ENCODE data around the gene FERMT3. TPM values are rescaled to one million over a fixed set of nuclear protein-coding genes. Genes with fewer than 3 reads are reported as not detected.
A peak's percentile ranks its signal among the peaks of the same experiment; 100 is the strongest.

Gene FERMT3
- total and polyA plus RNA-seq, 2 of the 8 experiments (the other 6 are each of a cell fraction or from before 2014, with no cell fraction given): 1.4 to 3.7 TPM

- ChIA-PET CTCF (ENCODE audit: partially characterized antibody) (interaction anchor here (0.8 to 10.0 kb wide), 11 partner anchors 14 to 1007 kb away, joined by 3 to 102 read pairs (median 5); partner anchors contain the start of genes CATSPERZ, ESRRA, FERMT3 and NUDT22), POLR2A (ENCODE audit: partially characterized antibody) (interaction anchor here (0.7 to 13.1 kb wide), 18 partner anchors 11 to 331 kb away, joined by 3 to 352 read pairs (median 4); partner anchors contain the start of genes BAD, DNAJC4, ESRRA and FERMT3)
- Histone ChIP-seq H2BK20ac (ENCODE audit: low read length) (0 out of 2 replicates have a peak overlapping the region, but pooled peaks have one; percentile 16), H3K4me2 (ENCODE audit: insufficient read depth in 1 of 2, low read depth in 2 of 2, low read length in 2 of 2) (peak overlapping the region; percentile 73 to 99), H3K14ac (ENCODE audit: insufficient read length) (no peak overlapping the region), H3K23ac (ENCODE audit: insufficient read length) (no peak overlapping the region), H2BK12ac (ENCODE audit: low read depth, low read length) (peak overlapping the region; percentile 82; the same call in 1 of the 2 replicates), H3K56ac (replicated peaks; ENCODE audit: insufficient read length, low read depth, low read length) (peak overlapping the region; percentile 5), H3K4ac (replicated peaks; ENCODE audit: insufficient read length, low read depth, low read length) (peak overlapping the region; percentile 73), H3K27ac (ENCODE audit: low read depth, low read length) (no peak overlapping the region), H3K79me1 (ENCODE audit: low read depth, low read length) (peaks cover 6% of the 10 kb centered on the region), H4K5ac (ENCODE audit: insufficient read length, low read depth, low read length) (peak overlapping the region; percentile 12), H2AK5ac (ENCODE audit: low read depth, low read length) (peak overlapping the region; percentile 32; the same call in 1 of the 2 replicates), H2AFZ (ENCODE audit: low read length) (no peak overlapping the region), H2BK15ac (ENCODE audit: low read length) (peak overlapping the region; percentile 95), H4K8ac (ENCODE audit: extremely low read depth, insufficient read depth, low read length) (peak overlapping the region; percentile 63; the same call in 1 of the 2 replicates), H3K27me3 (replicated peaks in 1 of 4; ENCODE audit: control insufficient read depth in 3 of 4, extremely low read depth in 1 of 4, insufficient read depth in 3 of 4, low read length in 3 of 4) (no peaks in the 10 kb centered on the region), H3K36me3 (ENCODE audit: control insufficient read depth in 2 of 4, insufficient read depth in 4 of 4, low read length in 3 of 4) (peaks cover 0 to 17% (median 4%) of the 10 kb centered on the region in 4 experiments; a peak in 4 of 8 replicates), H3K4me3 (ENCODE audit: extremely low read depth in 1 of 4, insufficient read depth in 2 of 4, low read depth in 3 of 4, low read length in 4 of 4) (peak overlapping the region; percentile 56 to 83 (median 70); a peak in 7 of 8 replicates), H3K9ac (replicated peaks in 1 of 4; ENCODE audit: extremely low read depth in 1 of 4, low read depth in 3 of 4, low read length in 3 of 4) (no peak overlapping the region), H2BK120ac (replicated peaks; ENCODE audit: low read depth, low read length) (peak overlapping the region; percentile 18), H2BK5ac (ENCODE audit: low read depth, low read length) (peak overlapping the region; percentile 88; the same call in 1 of the 2 replicates), H3K18ac (ENCODE audit: extremely low read depth, low read length) (peak overlapping the region; percentile 62), H4K91ac (replicated peaks; ENCODE audit: insufficient read length, low read length) (peak overlapping the region; percentile 54), H3K4me1 (replicated peaks in 1 of 4; ENCODE audit: control insufficient read depth in 3 of 4, insufficient read depth in 4 of 4, low read length in 3 of 4) (peaks cover 0 to 45% (median 36%) of the 10 kb centered on the region in 4 experiments; a peak in 6 of 7 replicates), H3K23me2 (ENCODE audit: low read depth, low read length) (peaks cover 20% of the 10 kb centered on the region), H3K79me2 (ENCODE audit: control insufficient read depth in 1 of 2, insufficient read depth in 2 of 2, low read length in 2 of 2) (peaks cover 6 to 27% of the 10 kb centered on the region in 2 experiments; a peak in 3 of 4 replicates), H4K20me1 (replicated peaks in 1 of 2; ENCODE audit: control insufficient read depth in 1 of 2, insufficient read depth in 2 of 2, low read length in 2 of 2) (peaks cover 2 to 17% of the 10 kb centered on the region in 2 experiments), H3K9me3 (ENCODE audit: insufficient read depth in 2 of 2, low read depth in 1 of 2, low read length in 1 of 2) (no peaks in the 10 kb centered on the region)
- DNase-seq (ENCODE audit: low read depth in 1 of 2, low spot score in 2 of 2) (no peak), FAIRE-seq (no peak)
- 40% methylated on average over 31 of the region's 31 CpGs; no CpG with 5 or more reads in 1 of the 2 experiments for WGBS, 2 experiments (ENCODE audit: extremely low coverage in 1 of 2, insufficient coverage in 1 of 2, insufficient read length in 1 of 2, insufficient replicate concordance in 2 of 2, low coverage in 1 of 2, low lambda C conversion rate in 2 of 2, missing lambda C conversion rate in 1 of 2)
- no peak for TF ChIP-seq CTBP2 (IDR thresholded peaks at IDR 0.05; ENCODE audit: borderline replicate concordance, insufficient read depth, insufficient read length, low read length)
- TF ChIP-seq SP4 (IDR thresholded peaks at IDR 0.05; ENCODE audit: low read length): no peak
Observed at GRCh38 chr11:64247729-64248531, 41.4 kb downstream of the FERMT3 start.

Measured in H1 (cell line).